Measurements from ENCODE around the gene SLC12A7.
"Not testable (repeated sequence)": the region's sequence is repeated elsewhere in the genome, so short reads cannot be mapped to it uniquely, and the experiment has no call there.

Gene SLC12A7

GRCh38 chr5:1065891-1066650 lies 45.8 kb downstream of the SLC12A7 start:
- FAIRE-seq (no peak), DNase-seq (ENCODE audit: insufficient read length, low spot score) (no peak)

GRCh38 chr5:1065143-1065750 lies 46.6 kb downstream of the SLC12A7 start:
- FAIRE-seq (no peak), DNase-seq (ENCODE audit: insufficient read length, low spot score) (no peak)

GRCh38 chr5:1064383-1065142 lies 47.3 kb downstream of the SLC12A7 start:
- no peak for FAIRE-seq

GRCh38 chr5:1063661-1064382 lies 48.0 kb downstream of the SLC12A7 start:
- no peak for FAIRE-seq

More at GRCh38 chr5:1064383-1065142, 47.3 kb downstream of the SLC12A7 start:
- no peak for DNase-seq (ENCODE audit: insufficient read length, low spot score)

GRCh38 chr5:1062761-1063568 lies 48.9 kb downstream of the SLC12A7 start:
- DNase-seq (ENCODE audit: insufficient read length, low spot score) (no peak), FAIRE-seq (no peak)

More at GRCh38 chr5:1063661-1064382, 48.0 kb downstream of the SLC12A7 start:
- no peak for DNase-seq (ENCODE audit: insufficient read length, low spot score)

GRCh38 chr5:1061916-1062315 lies 49.9 kb downstream of the SLC12A7 start:
- FAIRE-seq, result no peak
- no peak for DNase-seq (ENCODE audit: insufficient read length, low spot score)

- DNase-seq (ENCODE audit: insufficient read length, low spot score); FAIRE-seq: not testable (repeated sequence)
Measured at GRCh38 chr5:1061292-1061691, 50.6 kb downstream of the SLC12A7 start.

- DNase-seq (ENCODE audit: insufficient read length, low spot score) (no peak), FAIRE-seq (no peak)
Measured at GRCh38 chr5:1060535-1060981, 51.3 kb downstream of the SLC12A7 start.

GRCh38 chr5:1059884-1060263 lies 52.0 kb downstream of the SLC12A7 start:
- DNase-seq (ENCODE audit: insufficient read length, low spot score) (no peak), FAIRE-seq (no peak)

GRCh38 chr5:1058988-1059883 lies 52.6 kb downstream of the SLC12A7 start:
- no peak for FAIRE-seq
- DNase-seq (ENCODE audit: insufficient read length, low spot score), result no peak

- no peak for DNase-seq (ENCODE audit: insufficient read length, low spot score)
- no peak for FAIRE-seq
Measured at GRCh38 chr5:1058083-1058945, 53.5 kb downstream of the SLC12A7 start.

- FAIRE-seq (no peak), DNase-seq (ENCODE audit: insufficient read length, low spot score) (no peak)
Measured at GRCh38 chr5:1057485-1058082, 54.3 kb downstream of the SLC12A7 start.

- no peak for FAIRE-seq
- DNase-seq (ENCODE audit: insufficient read length, low spot score), result no peak
Measured at GRCh38 chr5:1056611-1057484, 55.0 kb downstream of the SLC12A7 start.

GRCh38 chr5:1055896-1056610 lies 55.8 kb downstream of the SLC12A7 start:
- no peak for DNase-seq (ENCODE audit: insufficient read length, low spot score)
- no peak for FAIRE-seq

GRCh38 chr5:1054799-1055775 lies 56.8 kb downstream of the SLC12A7 start:
- no peak for DNase-seq (ENCODE audit: insufficient read length, low spot score)
- peak; percentile 82 for FAIRE-seq
